HCT116 (cell line): ENCODE results near the gene KCNK15. TPM values are rescaled to one million over a fixed set of nuclear protein-coding genes. Genes with fewer than 3 reads are reported as not detected.

Experiments
- ATAC-seq: fragments of 200-7000 bp; cut with Tn5 transposase; 2 replicates; pipeline ENCODE4 v1.9.1; 2020; ENCODE audit warnings: mild to moderate bottlenecking, moderate library complexity
- BruUV-seq: library from RNA; stranded (reverse); fragments of 400-500 nt; replicated peaks from 2 replicates; lab custom pipeline; 2021; lab: Mats Ljungman, UMichigan
- CTCF ChIA-PET: fragments of 300-600 bp; sonication (Branson Sonifier 250); formaldehyde crosslinking; loops from one replicate; lab custom pipeline; 2021; ENCODE audit warnings: antibody characterized with exemption; lab: Charles Lee
- POLR2A ChIA-PET: fragments of 300-600, 350-600 bp; sonication (Branson Sonifier 250); formaldehyde crosslinking; loops from one replicate; lab custom pipeline; 2021; ENCODE audit warnings: antibody characterized with exemption; lab: Charles Lee
- RAD21 ChIA-PET, 2 experiments: fragments of 300-600 bp; sonication (Branson Sonifier 250); formaldehyde crosslinking; loops; one replicate each; lab custom pipeline; 2023; ENCODE audit warnings: low total read pairs in 2 of 2; ENCODE audit not compliant: uncharacterized antibody in 2 of 2, unreplicated experiment in 2 of 2, low non-redundant PET in 1 of 2; lab: Charles Lee
- DNase-seq: peaks from one replicate; pipeline ENCODE4 v3.0.0-alpha.2; 2010; ENCODE audit warnings: low read depth, low spot score
- H2AFZ ChIP-seq: fragments of 200-600 bp; shearing (Covaris generic), sonication (generic); 2 replicates; pipeline ENCODE4 v1.6.1; 2017; ENCODE audit warnings: low read depth, mixed run types, mixed read lengths, antibody characterized with exemption, low read length; ENCODE audit not compliant: poor library complexity, severe bottlenecking
- H3K27ac ChIP-seq: 2 replicates; pipeline ENCODE4 v1.5.1; 2012; ENCODE audit warnings: low read depth, low read length
- H3K27me3 ChIP-seq: fragments of 200-600 bp; sonication (generic); 2 replicates; pipeline ENCODE4 v1.6.1; 2016; ENCODE audit warnings: mixed run types, low read length, mixed read lengths; ENCODE audit not compliant: insufficient read depth
- H3K36me3 ChIP-seq, 2 experiments: fragments of 200-500 bp in 1 of 2; fragments of 200-600 bp in 1 of 2; sonication (Bioruptor generic) in 1 of 2; sonication (generic) in 1 of 2; 2 replicates each; pipeline versions ENCODE4 v1.5.1 to v1.6.1; 2014 to 2016; ENCODE audit warnings: low read length in 2 of 2, inconsistent platforms in 1 of 2, mixed read lengths in 1 of 2, mixed run types in 1 of 2; ENCODE audit not compliant: insufficient read depth in 2 of 2, control insufficient read depth in 1 of 2
- H3K4me1 ChIP-seq, 2 experiments: fragments of 200-600 bp in 1 of 2; sonication (generic) in 1 of 2; 2 replicates each; pipeline versions ENCODE4 v1.5.1 to v1.6.1; 2012 to 2017; ENCODE audit warnings: low read length in 2 of 2, inconsistent platforms in 1 of 2, mild to moderate bottlenecking in 1 of 2, mixed read lengths in 1 of 2, mixed run types in 1 of 2, moderate library complexity in 1 of 2; ENCODE audit not compliant: insufficient read depth in 2 of 2, control insufficient read depth in 1 of 2
- H3K4me2 ChIP-seq: fragments of 200-600 bp; sonication (generic); 2 replicates; pipeline ENCODE4 v1.6.1; 2017; ENCODE audit warnings: mixed run types, low read length, mixed read lengths
- H3K4me3 ChIP-seq, 2 experiments: fragments of 200-600 bp in 1 of 2; sonication (generic) in 1 of 2; replicated peaks in 1 of 2; 2 replicates each; pipeline ENCODE4 v1.5.1; 2011 to 2016; ENCODE audit warnings: low read length in 2 of 2, control low read depth in 1 of 2, low read depth in 1 of 2, mild to moderate bottlenecking in 1 of 2, mixed read lengths in 1 of 2, mixed run types in 1 of 2
- H3K79me2 ChIP-seq: fragments of 200-600 bp; sonication (generic); 2 replicates; pipeline ENCODE4 v1.6.1; 2017; ENCODE audit warnings: mild to moderate bottlenecking, mixed run types, low read length, moderate library complexity, mixed read lengths; ENCODE audit not compliant: insufficient read depth
- H3K9ac ChIP-seq: fragments of 200-600 bp; sonication (generic); 2 replicates; pipeline ENCODE4 v1.6.1; 2016; ENCODE audit warnings: low read length, mixed read lengths
- H3K9me2 ChIP-seq: fragments of 200-600 bp; sonication (generic), shearing (Covaris generic); 2 replicates; pipeline ENCODE4 v1.6.1; 2017; ENCODE audit warnings: mixed run types, mild to moderate bottlenecking, moderate library complexity; ENCODE audit not compliant: insufficient read depth
- H3K9me3 ChIP-seq, 2 experiments: fragments of 200-500 bp in 1 of 2; fragments of 200-600 bp in 1 of 2; sonication (Bioruptor generic) in 1 of 2; sonication (generic) in 1 of 2; 2 replicates each; pipeline ENCODE4 v1.6.1; 2014 to 2017; ENCODE audit warnings: low read length in 2 of 2, mixed read lengths in 2 of 2, inconsistent platforms in 1 of 2, low read depth in 1 of 2, mild to moderate bottlenecking in 1 of 2, mixed run types in 1 of 2, moderate library complexity in 1 of 2; ENCODE audit not compliant: control insufficient read depth in 1 of 2, insufficient read depth in 1 of 2
- H4K20me1 ChIP-seq: fragments of 200-600 bp; sonication (generic), shearing (Covaris generic); 2 replicates; pipeline ENCODE4 v1.6.1; 2017; ENCODE audit warnings: mixed run types, mild to moderate bottlenecking, moderate library complexity; ENCODE audit not compliant: insufficient read depth
- CBX3 ChIP-seq: IDR thresholded peaks from 2 replicates; pipeline ENCODE4 v1.6.1; 2012; ENCODE audit warnings: low read depth
- CEBPB ChIP-seq: IDR thresholded peaks from 2 replicates; pipeline ENCODE4 v1.6.1; 2012; ENCODE audit warnings: low read depth
- EGR1 ChIP-seq: IDR thresholded peaks from 2 replicates; pipeline ENCODE4 v1.6.1; 2012; ENCODE audit warnings: low read depth
- ELF1 ChIP-seq: IDR thresholded peaks from 2 replicates; pipeline ENCODE4 v1.6.1; 2012; ENCODE audit warnings: low read depth, borderline replicate concordance
- EZH2 ChIP-seq: fragments of 200-600 bp; sonication (generic); IDR thresholded peaks from 2 replicates; pipeline ENCODE4 v1.6.1; 2017; ENCODE audit warnings: antibody characterized with exemption, mixed run types
- EZH2phosphoT487 ChIP-seq: fragments of 200-600 bp; IDR thresholded peaks from 2 replicates; pipeline ENCODE4 v1.6.1; 2018; ENCODE audit warnings: antibody characterized with exemption, borderline replicate concordance
- FOSL1 ChIP-seq: IDR thresholded peaks from 2 replicates; pipeline ENCODE4 v1.6.1; 2012; ENCODE audit warnings: low read depth
- JUND ChIP-seq: IDR thresholded peaks from 2 replicates; pipeline ENCODE4 v1.6.1; 2012
- POLR2A ChIP-seq: IDR thresholded peaks from 2 replicates; pipeline ENCODE4 v1.7.0; 2011; ENCODE audit warnings: borderline replicate concordance; ENCODE audit not compliant: insufficient read depth, insufficient read length; ENCODE audit errors: extremely low read depth
- POLR2AphosphoS5 ChIP-seq: IDR thresholded peaks from 2 replicates; pipeline ENCODE4 v1.6.1; 2011; ENCODE audit warnings: mild to moderate bottlenecking, low read depth, low read length, moderate library complexity
- RAD21 ChIP-seq: IDR thresholded peaks from 2 replicates; pipeline ENCODE4 v1.6.1; 2012; ENCODE audit warnings: low read depth, mild to moderate bottlenecking
- SIN3A ChIP-seq: IDR thresholded peaks from 2 replicates; pipeline ENCODE4 v1.6.1; 2012; ENCODE audit warnings: low read depth
- SP1 ChIP-seq: IDR thresholded peaks from 2 replicates; pipeline ENCODE4 v1.6.1; 2012; ENCODE audit warnings: low read depth
- SRF ChIP-seq: IDR thresholded peaks from 2 replicates; pipeline ENCODE4 v1.6.1; 2012; ENCODE audit warnings: low read depth
- TCF7L2 ChIP-seq: IDR thresholded peaks from 2 replicates; pipeline ENCODE4 v1.7.0; 2011; ENCODE audit warnings: borderline replicate concordance, inconsistent platforms; ENCODE audit not compliant: insufficient read depth, insufficient read length; ENCODE audit errors: extremely low read depth
- ZFX ChIP-seq: fragments of 450-650 bp; IDR thresholded peaks from 2 replicates; pipeline ENCODE4 v1.6.1; 2017
- intact Hi-C: fragments of 100-400 bp; cut with micrococcal nuclease; formaldehyde crosslinking; loops from 2 replicates; pipeline ENCODE4 v1.10.0; 2022
- total RNA-seq: library from RNA; stranded (reverse); gene quantifications from one replicate; pipeline ENCODE4 v1.2.1, GENCODE V29; 2021; ENCODE audit not compliant: unreplicated experiment
- TF ChIP-seq, protein P1 (sequence below), 3 experiments: fragments of 200-600 bp in 1 of 3; sonication (generic) in 1 of 3; IDR thresholded peaks in 2 of 3; conservative IDR thresholded peaks in 1 of 3; 2 replicates each; pipeline ENCODE4 v1.5.1; 2012 to 2017; ENCODE audit warnings: low read depth in 2 of 3, low read length in 2 of 3, antibody characterized with exemption in 1 of 3, borderline replicate concordance in 1 of 3, control low read depth in 1 of 3, mild to moderate bottlenecking in 1 of 3, mixed read lengths in 1 of 3, mixed run types in 1 of 3, moderate library complexity in 1 of 3; ENCODE audit not compliant: insufficient read depth in 1 of 3
- TF ChIP-seq, protein P2 (sequence below): IDR thresholded peaks from 2 replicates; pipeline ENCODE4 v1.6.1; 2011; ENCODE audit warnings: mild to moderate bottlenecking, low read length, moderate library complexity; ENCODE audit not compliant: insufficient replicate concordance; ENCODE audit errors: extremely low read depth
- TF ChIP-seq, protein P3 (sequence below): IDR thresholded peaks from 2 replicates; pipeline ENCODE4 v1.6.1; 2012; ENCODE audit warnings: low read depth
- TF ChIP-seq, protein P4 (sequence below): IDR thresholded peaks from 2 replicates; pipeline ENCODE4 v1.6.1; 2012

The KCNK15 gene
- total RNA-seq, 1 experiment from 2014 or later: not detected

DNA sequence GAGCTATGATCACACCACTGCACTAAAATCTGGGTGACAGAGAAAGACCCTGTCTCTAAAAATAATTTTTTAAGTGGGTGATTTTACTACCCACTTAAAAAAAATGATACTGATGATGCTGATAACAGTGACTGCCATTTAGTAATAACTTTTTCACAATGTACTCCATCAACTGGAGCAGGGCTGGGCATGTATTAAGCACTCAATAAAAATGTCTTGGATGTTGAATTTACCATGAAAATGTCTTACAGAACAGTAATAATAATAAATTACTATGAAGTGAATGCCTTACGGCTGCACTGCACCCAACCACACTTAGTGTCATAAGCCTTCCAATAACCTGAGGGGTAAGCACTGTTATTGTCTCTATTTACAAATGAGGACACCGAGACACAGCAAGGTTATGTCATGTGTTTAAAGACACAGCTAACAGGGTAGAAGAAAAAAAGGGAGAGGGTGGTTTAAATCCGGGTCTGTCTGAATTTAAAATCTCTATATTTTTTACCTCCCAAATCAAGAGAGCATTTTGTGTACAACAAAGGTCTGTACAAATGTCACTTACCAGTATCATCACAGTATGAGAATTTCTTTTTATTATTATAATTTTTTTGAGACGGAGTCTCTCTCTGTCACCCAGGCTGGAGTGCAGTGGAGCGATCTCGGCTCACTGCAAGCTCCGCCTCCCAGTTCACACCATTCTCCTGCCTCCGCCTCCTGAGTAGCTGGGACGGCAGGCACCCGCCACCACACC, 43.2 kb downstream of the KCNK15 start:
- no peak for ATAC-seq
- DNase-seq: no peak
- no peak overlapping the region for H3K9ac ChIP-seq
- H3K36me3 ChIP-seq: no peaks in the 10 kb centered on the region
- no TSS peak for BruUV-seq
- no peaks in the 10 kb centered on the region for H3K9me3 ChIP-seq
- no peak for TF ChIP-seq TCF7L2
- no peak for TF ChIP-seq SIN3A
- TF ChIP-seq, protein P1, sequence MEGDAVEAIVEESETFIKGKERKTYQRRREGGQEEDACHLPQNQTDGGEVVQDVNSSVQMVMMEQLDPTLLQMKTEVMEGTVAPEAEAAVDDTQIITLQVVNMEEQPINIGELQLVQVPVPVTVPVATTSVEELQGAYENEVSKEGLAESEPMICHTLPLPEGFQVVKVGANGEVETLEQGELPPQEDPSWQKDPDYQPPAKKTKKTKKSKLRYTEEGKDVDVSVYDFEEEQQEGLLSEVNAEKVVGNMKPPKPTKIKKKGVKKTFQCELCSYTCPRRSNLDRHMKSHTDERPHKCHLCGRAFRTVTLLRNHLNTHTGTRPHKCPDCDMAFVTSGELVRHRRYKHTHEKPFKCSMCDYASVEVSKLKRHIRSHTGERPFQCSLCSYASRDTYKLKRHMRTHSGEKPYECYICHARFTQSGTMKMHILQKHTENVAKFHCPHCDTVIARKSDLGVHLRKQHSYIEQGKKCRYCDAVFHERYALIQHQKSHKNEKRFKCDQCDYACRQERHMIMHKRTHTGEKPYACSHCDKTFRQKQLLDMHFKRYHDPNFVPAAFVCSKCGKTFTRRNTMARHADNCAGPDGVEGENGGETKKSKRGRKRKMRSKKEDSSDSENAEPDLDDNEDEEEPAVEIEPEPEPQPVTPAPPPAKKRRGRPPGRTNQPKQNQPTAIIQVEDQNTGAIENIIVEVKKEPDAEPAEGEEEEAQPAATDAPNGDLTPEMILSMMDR (IDR thresholded peaks at IDR 0.05 in 2 of 3, conservative IDR thresholded peaks at IDR 0.05 in 1 of 3; ENCODE audit: borderline replicate concordance in 1 of 3, insufficient read depth in 1 of 3, low read depth in 2 of 3, low read length in 2 of 3): no peak
- TF ChIP-seq ZFX: no peak
- TF ChIP-seq EZH2phosphoT487: no peak
- TF ChIP-seq, protein P2, sequence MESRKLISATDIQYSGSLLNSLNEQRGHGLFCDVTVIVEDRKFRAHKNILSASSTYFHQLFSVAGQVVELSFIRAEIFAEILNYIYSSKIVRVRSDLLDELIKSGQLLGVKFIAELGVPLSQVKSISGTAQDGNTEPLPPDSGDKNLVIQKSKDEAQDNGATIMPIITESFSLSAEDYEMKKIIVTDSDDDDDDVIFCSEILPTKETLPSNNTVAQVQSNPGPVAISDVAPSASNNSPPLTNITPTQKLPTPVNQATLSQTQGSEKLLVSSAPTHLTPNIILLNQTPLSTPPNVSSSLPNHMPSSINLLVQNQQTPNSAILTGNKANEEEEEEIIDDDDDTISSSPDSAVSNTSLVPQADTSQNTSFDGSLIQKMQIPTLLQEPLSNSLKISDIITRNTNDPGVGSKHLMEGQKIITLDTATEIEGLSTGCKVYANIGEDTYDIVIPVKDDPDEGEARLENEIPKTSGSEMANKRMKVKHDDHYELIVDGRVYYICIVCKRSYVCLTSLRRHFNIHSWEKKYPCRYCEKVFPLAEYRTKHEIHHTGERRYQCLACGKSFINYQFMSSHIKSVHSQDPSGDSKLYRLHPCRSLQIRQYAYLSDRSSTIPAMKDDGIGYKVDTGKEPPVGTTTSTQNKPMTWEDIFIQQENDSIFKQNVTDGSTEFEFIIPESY: no peak
- no peak for TF ChIP-seq SRF
- TF ChIP-seq POLR2AphosphoS5: no peak
- no peak for TF ChIP-seq EZH2
- TF ChIP-seq POLR2A: no peak
- TF ChIP-seq CEBPB: no peak
- TF ChIP-seq, protein P3, sequence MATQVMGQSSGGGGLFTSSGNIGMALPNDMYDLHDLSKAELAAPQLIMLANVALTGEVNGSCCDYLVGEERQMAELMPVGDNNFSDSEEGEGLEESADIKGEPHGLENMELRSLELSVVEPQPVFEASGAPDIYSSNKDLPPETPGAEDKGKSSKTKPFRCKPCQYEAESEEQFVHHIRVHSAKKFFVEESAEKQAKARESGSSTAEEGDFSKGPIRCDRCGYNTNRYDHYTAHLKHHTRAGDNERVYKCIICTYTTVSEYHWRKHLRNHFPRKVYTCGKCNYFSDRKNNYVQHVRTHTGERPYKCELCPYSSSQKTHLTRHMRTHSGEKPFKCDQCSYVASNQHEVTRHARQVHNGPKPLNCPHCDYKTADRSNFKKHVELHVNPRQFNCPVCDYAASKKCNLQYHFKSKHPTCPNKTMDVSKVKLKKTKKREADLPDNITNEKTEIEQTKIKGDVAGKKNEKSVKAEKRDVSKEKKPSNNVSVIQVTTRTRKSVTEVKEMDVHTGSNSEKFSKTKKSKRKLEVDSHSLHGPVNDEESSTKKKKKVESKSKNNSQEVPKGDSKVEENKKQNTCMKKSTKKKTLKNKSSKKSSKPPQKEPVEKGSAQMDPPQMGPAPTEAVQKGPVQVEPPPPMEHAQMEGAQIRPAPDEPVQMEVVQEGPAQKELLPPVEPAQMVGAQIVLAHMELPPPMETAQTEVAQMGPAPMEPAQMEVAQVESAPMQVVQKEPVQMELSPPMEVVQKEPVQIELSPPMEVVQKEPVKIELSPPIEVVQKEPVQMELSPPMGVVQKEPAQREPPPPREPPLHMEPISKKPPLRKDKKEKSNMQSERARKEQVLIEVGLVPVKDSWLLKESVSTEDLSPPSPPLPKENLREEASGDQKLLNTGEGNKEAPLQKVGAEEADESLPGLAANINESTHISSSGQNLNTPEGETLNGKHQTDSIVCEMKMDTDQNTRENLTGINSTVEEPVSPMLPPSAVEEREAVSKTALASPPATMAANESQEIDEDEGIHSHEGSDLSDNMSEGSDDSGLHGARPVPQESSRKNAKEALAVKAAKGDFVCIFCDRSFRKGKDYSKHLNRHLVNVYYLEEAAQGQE: no peak
- no peak for TF ChIP-seq EGR1
- no peak for TF ChIP-seq JUND
- TF ChIP-seq SP1: no peak
- TF ChIP-seq, protein P4, sequence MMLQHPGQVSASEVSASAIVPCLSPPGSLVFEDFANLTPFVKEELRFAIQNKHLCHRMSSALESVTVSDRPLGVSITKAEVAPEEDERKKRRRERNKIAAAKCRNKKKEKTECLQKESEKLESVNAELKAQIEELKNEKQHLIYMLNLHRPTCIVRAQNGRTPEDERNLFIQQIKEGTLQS: no peak
- TF ChIP-seq RAD21: no peak
- no peak for TF ChIP-seq FOSL1
- no peak for TF ChIP-seq CBX3
- no peak for TF ChIP-seq ELF1
- TF ChIP-seq, all 23 proteins: peak for 0
- H2AFZ ChIP-seq: no peak overlapping the region
- no peak overlapping the region for H3K4me2 ChIP-seq
- H3K4me1 ChIP-seq: no peaks in the 10 kb centered on the region
- CTCF ChIA-PET: interaction anchor here (1.3 kb wide), 1 partner anchor 12 kb away, joined by 6 read pairs; no protein-coding TSS in a partner anchor
- H3K9me2 ChIP-seq: no peaks in the 10 kb centered on the region
- no peak overlapping the region for H3K27ac ChIP-seq
- RAD21 ChIA-PET: no interaction called here
- peaks cover 27% of the 10 kb centered on the region for H3K27me3 ChIP-seq
- H3K4me3 ChIP-seq: no peak overlapping the region
- intact Hi-C loops: no loop called here
- H3K79me2 ChIP-seq: no peaks in the 10 kb centered on the region
- POLR2A ChIA-PET: no interaction called here
- no peaks in the 10 kb centered on the region for H4K20me1 ChIP-seq
